ENCODE data around the gene PDE12.
A peak's percentile ranks its signal among the peaks of the same experiment; 100 is the strongest.
"Not testable (repeated sequence)": the region's sequence is repeated elsewhere in the genome, so short reads cannot be mapped to it uniquely, and the experiment has no call there.

The PDE12 gene

DNA sequence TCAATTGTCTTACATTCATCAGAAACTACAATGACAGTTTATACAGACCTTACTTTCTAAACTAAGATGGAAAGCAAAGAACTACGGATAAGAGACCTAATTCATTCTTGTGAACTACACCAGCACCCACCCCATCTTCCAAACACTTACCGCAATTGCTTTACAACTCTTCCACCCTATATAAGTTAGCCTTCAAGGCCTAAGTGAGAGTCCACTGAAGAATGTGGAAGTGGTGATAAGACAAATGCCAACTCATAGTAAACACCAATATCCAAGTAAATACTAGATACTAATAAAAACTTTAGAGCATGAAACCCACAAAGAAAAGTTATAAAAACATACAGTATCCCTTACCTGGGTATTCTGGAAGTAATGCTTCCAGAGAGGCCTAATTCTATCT lies 27.5 kb downstream of the PDE12 start:
- DNase-seq (ENCODE audit: low spot score): no peak

DNA sequence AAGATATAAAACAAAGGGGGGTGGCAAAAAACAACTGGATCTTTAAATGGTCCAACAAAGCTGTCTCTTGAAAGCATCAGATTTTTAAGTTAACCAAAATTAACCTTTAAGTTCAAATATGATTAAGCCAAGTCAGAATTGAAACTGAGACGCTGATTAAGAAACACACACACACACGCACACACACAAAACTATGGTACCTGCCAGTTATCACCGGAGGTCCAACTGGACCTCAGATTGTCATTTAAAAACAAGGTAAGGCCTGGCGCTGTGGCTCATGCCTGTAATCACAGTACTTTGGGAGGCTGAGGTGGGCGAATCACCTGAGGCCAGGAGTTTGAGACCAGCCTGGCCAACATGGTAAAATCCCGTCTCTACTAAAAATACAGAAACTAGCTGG lies 30.7 kb downstream of the PDE12 start:
- DNase-seq (ENCODE audit: low spot score): no peak

DNA sequence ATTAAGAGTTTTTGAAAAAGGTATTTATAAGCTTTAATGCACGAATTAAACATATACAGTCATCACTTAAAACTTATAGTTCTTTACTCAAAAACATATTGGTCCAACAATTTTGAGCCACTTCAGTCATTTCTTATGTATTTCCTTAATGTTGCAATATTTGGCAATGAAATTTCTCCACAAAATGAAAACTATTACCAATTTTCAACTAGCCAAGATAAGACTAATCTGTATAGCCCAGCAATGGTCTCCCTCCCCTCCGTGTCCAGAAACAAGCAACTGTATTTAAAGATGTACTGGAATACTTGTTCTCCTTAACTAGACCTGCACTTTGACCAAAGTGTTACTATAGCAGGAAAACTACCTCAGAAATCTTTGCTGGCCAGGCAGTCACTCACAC lies 31.8 kb downstream of the PDE12 start:
- no peak for DNase-seq (ENCODE audit: low spot score)

DNA sequence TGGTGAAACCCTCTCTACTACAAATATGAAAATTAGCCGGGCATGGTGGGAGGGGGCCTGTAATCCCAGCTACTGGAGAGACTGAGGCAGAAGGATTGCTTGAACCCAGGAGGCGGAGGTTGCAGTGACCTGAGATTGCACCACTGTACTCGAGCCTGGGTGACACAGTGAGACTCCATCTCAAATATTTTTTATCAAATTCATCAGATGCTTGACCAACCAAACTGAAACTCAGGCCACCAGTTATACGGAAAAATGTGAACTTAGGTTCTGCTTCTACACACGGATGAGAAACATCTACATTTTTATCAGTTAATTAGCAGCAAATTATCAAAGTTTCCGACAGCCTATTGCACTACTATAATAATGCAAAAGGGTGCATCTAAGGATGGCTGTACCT lies 36.2 kb downstream of the PDE12 start:
- no peak for DNase-seq (ENCODE audit: low spot score)

DNA sequence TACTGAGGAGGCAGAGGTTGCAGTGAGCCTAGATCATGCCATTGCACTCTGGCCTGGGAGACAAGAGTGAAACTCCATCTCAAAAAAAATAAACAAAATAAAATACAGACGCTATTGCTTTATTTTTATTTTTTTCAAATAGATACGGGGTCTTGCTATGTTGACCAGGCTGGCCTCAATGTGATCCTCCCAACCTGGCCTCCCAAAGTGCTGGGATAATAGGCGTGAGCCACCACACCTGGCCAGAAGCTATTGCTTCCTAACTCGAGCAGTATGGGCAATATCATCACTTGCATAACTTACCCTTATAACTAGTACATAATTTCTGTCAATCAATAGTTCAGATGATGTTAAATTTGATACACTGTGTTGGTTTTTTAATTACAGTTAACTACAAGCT lies 38.1 kb downstream of the PDE12 start:
- DNase-seq (ENCODE audit: low spot score): no peak

DNA sequence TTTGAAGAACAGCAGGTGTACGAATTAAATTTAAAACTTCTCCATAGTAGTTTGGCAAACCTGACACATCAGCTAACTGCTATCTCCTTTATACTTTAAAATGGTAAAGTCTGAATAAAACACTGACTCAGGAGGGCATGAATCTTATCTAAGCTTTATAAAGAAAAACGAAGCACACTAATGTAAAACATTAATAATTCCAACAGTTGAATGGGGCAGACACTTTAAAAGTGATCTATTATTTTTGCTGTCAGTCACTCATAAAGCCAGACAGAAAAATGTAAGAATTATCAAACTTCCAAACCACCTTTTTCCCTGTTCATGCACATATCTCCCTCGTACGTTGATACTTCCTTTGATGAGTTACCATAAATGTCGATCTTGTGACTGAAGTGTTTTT lies 38.5 kb downstream of the PDE12 start:
- DNase-seq (ENCODE audit: low spot score): no peak

DNA sequence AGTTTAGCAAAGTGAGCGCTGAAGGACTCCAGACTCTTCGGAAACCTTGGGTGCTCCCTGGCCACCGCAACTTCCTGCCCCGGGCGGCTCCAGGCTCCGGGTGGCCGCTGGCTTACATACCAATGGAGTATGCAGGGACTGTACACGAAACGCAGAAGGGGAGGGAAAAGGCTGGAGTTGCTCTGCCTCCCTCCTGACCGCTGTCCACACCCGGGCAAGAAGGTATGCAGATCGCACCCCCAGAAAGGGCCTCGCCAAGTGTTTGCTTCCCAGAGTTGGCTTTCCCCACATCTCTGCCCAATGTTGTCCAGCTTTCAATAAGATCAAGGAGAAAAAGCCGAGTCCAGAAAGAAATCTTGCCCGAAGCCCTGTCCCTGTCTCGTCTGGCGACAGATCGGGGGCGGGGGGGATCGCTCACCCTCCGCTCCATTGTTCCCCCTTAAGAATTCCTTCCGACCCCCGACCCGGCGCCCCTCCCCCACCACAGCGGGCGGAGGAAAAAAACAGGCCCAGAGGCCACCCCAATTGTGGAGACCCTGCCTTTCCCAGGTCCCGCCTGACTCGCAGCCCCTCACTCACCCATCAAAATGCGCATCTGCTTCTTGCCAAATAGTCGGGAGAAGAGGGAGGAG lies 40.5 kb downstream of the PDE12 start:
- DNase-seq (ENCODE audit: low spot score): peak; percentile 59

DNA sequence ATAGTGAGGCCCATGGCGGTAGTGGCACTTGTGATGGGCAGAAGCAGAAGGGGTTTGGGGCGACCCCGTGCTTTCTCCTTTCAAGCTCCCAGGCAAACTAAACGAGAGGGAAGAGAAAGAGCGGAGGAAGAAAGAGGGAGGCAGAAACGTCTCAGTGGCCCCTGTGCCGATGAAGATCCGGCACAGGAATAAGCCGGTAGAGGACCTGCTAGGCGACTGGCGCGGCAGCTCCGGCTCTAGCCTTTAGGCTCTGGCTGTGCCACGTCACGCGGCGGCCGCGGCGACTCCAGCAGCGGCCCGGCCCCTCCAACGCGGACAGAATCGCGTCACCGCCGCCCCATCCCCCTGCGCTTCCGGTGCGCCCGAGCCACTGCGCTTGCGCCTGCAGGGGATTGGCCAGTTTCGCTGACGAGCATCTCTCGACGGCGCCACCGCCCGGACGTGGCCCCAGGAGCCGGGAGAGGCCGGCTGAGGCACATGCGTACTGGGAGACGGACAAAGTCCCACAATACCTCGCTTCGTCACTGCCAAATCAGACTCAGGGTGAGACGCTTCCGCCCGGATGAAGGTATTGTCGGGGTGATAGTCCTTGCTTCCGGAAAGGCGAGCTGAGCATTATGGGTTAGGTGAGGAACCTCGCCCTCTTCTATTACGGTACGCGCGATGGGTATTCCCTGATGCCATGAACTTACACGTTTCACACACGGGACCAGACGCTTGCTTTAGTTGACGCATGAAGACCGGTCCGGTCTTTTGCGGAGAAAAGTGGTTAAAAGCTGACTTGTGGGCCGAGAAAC lies 41.3 kb downstream of the PDE12 start, which contains the start of gene ARF4:
ARF4 (minus strand) TSS at position 218 of the 797 bp plus-strand sequence; CDS start at position 14, 204 bp downstream.
- DNase-seq (ENCODE audit: low spot score): peak; percentile 99

DNA sequence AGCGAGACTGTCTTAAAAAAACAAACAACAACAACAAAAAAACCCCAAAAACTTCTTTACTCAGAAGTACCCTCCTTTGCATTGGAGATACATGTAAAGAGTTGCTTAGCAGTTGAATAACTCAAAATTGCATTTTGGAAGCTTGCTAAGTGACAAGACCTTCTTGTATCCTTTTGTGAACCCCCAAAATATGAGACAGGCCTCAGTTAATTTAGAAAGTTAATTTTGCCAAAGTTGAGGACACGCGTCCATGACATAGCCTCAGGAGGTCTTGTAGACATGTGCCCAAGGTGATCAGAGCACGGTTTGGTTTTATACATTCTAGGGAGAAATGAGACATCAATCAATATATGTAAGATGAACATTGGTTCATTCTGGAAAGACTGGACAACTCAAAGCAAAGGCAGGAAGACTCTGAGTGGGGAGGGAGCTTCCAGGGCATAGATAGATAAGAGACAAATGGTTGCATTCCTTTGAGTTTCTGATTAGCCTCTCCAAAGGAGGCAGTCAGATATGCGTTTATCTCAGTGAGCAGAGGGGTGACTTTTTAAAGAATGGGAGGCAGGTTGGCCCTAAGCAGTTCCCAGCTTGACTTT lies 42.8 kb downstream of the PDE12 start:
- DNase-seq (ENCODE audit: low spot score): no peak

DNA sequence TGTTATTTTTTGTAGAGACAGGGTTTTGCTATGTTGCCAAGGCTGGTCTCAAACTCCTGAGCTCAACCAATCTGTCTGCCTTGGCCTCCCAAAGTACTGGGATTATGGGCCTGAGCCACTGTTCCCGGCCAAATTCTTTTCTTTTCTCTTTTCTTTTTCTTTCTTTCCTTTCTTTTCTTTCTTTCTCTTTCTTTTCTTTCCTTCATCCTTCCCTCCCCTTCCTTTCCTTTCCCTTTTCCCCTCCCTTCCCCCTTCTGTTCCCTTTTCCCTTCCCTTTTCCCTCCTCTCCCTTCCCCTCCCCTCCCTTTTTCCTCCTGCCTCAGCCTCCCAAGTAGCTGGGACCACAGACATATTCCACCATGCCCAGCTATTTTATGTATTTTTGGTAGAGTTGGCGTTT lies 44.1 kb downstream of the PDE12 start:
- DNase-seq (ENCODE audit: low spot score): no peak

DNA sequence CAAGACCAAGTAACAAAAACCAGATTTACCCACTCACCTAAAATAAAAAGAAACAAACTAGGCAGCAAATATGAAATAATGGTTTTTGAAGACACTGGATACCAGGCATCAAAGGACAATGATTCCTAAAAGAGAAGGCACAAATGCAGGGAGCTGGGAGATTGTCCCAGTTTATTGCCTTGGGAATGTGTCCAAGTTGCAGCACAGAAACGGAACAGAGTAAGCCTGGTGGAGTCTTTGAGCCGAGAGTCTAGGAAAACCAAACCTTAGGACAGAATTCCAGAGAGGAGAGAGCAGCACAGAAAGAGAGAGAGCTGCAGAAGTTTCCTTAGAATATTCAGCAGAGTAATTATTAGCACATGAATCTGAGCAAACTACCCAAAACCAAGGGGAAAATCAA lies 48.9 kb downstream of the PDE12 start:
- no peak for DNase-seq (ENCODE audit: low spot score)

DNA sequence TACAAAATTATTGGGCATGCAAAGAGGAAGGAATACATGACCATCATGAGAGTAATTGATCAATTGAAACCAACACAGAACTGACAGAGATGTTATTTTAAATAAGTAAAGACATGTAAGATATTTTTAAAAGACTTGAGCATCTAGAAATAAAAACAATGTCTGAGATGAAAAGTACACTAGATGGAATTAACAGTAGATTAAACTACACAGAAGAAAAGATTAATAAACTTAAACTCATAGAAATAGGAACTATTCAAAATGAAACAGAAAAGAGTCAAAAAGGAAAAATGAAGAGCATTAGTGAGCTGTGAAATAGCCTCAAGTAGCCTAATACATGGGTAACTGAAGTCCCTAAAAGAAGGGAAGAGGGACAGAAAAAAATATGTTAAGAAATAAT lies 49.6 kb downstream of the PDE12 start:
- no peak for DNase-seq (ENCODE audit: low spot score)

DNA sequence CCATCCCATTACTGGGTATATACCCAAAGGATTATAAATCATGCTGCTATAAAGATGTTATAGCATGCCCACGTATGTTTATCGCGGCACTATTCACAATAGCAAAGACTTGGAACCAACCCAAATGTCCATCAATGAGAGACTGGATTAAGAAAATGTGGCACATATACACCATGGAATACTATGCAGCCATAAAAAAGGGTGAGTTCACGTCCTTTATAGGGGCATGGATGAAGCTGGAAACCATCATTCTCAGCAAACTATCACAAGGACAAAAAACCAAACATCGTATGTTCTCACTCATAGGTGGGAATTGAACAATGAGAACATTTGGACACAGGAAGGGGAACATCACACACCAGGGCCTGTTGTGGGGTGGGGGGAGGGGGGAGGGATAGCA lies 55.8 kb downstream of the PDE12 start:
- not testable (repeated sequence) for DNase-seq (ENCODE audit: low spot score)

DNA sequence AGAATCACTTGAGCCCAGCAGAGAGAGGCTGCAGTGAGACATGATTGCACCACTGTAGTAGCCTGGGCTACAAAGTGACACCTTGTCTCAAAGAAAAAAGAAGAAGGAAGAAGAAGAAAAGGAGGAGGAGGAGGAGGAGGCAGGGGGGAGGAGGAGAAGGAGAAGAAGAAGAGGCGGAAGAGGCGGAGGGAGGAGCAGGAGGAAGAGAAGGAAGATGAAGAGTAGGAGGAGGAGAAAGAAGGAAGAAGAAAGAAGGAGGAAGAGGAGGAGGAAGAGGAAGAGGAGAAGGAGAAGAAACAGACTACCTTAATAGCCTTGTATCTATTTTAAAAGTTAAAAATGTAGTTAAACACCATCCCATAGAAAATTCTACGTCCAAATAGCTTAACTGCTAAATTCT lies 60.2 kb downstream of the PDE12 start:
- DNase-seq (ENCODE audit: low spot score): no peak

All from activated CD4-positive, alpha-beta T cell treated with anti-CD3 and anti-CD28 coated beads, Interleukin-2, Interleukin-4, amounts not matched to agents 100 ng/mL and 50 ng/mL, durations not matched to agents 16 hours and 8 hours (primary cell).